ENCODE data around the gene CRTC3.

DNA sequence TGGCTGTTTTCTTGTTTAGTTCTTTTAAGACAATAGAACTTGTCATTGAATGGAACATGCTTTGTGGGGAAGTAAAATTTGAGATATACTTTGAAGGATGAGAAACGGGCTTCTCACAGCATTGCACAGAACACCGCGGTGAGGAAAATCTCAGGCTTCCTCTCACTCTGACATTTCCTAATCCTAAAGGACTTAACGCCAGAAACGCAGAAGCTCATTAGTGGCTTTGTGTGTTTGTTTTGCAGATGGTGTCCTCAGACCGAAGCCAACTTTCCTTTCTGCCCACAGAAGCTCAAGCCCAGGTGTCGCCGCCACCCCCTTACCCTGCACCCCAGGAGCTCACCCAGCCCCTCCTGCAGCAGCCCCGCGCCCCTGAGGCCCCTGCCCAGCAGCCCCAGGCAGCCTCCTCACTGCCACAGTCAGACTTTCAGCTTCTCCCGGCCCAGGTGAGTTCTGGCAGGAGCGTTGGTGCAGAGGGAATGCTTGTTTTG is 108.5 kb downstream of the CRTC3 start:
- TF ChIP-seq, protein P1, sequence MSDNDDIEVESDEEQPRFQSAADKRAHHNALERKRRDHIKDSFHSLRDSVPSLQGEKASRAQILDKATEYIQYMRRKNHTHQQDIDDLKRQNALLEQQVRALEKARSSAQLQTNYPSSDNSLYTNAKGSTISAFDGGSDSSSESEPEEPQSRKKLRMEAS (IDR thresholded peaks at IDR 0.05; ENCODE audit: insufficient read depth, insufficient read length) = no peak
- TF ChIP-seq GATA2 (IDR thresholded peaks at IDR 0.05; ENCODE audit: insufficient read depth, insufficient read length, low read depth, low read length) (no peak), JUN (IDR thresholded peaks at IDR 0.05; ENCODE audit: borderline replicate concordance, insufficient read depth, insufficient read length, low read depth) (no peak), EZH2 (IDR thresholded peaks at IDR 0.05; ENCODE audit: borderline replicate concordance, low read depth, low read length, severe bottlenecking) (no peak), POLR2AphosphoS5 (IDR thresholded peaks at IDR 0.05; ENCODE audit: insufficient read depth, low read depth, low read length) (no peak)
- TF ChIP-seq, protein P2, sequence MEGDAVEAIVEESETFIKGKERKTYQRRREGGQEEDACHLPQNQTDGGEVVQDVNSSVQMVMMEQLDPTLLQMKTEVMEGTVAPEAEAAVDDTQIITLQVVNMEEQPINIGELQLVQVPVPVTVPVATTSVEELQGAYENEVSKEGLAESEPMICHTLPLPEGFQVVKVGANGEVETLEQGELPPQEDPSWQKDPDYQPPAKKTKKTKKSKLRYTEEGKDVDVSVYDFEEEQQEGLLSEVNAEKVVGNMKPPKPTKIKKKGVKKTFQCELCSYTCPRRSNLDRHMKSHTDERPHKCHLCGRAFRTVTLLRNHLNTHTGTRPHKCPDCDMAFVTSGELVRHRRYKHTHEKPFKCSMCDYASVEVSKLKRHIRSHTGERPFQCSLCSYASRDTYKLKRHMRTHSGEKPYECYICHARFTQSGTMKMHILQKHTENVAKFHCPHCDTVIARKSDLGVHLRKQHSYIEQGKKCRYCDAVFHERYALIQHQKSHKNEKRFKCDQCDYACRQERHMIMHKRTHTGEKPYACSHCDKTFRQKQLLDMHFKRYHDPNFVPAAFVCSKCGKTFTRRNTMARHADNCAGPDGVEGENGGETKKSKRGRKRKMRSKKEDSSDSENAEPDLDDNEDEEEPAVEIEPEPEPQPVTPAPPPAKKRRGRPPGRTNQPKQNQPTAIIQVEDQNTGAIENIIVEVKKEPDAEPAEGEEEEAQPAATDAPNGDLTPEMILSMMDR (IDR thresholded peaks at IDR 0.05; ENCODE audit: extremely low read depth in 1 of 2, insufficient read depth in 1 of 2, low read depth in 1 of 2, low read length in 2 of 2) = no peak
